HUES6 (cell line): ENCODE measurements around the gene CAST.

Experiments used
- H3K27ac ChIP-seq: 2 replicates; pipeline ENCODE4 v1.7.0; 2013; ENCODE audit warnings: low read depth, mild to moderate bottlenecking, low read length, inconsistent platforms
- H3K27me3 ChIP-seq: 2 replicates; pipeline ENCODE4 v1.6.1; 2013; ENCODE audit warnings: low read length; ENCODE audit not compliant: control insufficient read depth, insufficient read depth
- H3K36me3 ChIP-seq: 2 replicates; pipeline ENCODE4 v1.6.1; 2013; ENCODE audit warnings: low read length; ENCODE audit not compliant: control insufficient read depth, insufficient read depth
- H3K4me1 ChIP-seq: 2 replicates; pipeline ENCODE4 v1.6.1; 2013; ENCODE audit warnings: low read length; ENCODE audit not compliant: control insufficient read depth, insufficient read depth
- H3K4me3 ChIP-seq: 2 replicates; pipeline ENCODE4 v1.5.1; 2013; ENCODE audit warnings: low read depth, low read length
- H3K9ac ChIP-seq: one replicate; pipeline ENCODE4 v1.6.1; 2013; ENCODE audit warnings: mild to moderate bottlenecking, low read length
- H3K9me3 ChIP-seq: 2 replicates; pipeline ENCODE4 v1.6.1; 2013; ENCODE audit warnings: low read depth, low read length; ENCODE audit not compliant: control insufficient read depth, insufficient read depth

CAST gene

DNA sequence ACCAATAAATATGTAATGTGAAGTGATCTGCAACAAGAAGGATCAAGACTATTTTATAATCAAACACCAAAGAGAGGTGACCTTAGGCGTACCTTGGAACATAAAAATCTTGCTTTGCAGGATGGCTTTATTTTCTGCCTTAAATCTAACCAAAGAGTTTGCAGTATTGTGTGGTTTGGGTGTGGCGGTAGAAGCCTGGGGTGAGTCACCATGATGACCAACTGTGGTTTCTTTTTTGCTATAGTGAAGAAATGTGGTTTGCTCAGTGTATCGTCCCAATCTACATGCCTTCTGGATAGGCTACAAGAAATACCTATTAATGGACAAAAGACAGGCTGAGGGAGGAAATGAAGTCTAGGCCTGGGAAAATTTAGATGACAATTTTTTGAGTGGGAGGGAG is 5.1 kb upstream of the CAST start:
- H3K4me1 ChIP-seq: 0 out of 2 replicates have a peak, but pooled peaks cover 7% of the 10 kb centered on the region
- H3K27ac ChIP-seq: no peak overlapping the region
- H3K36me3 ChIP-seq: no peaks in the 10 kb centered on the region

GRCh38 chr5:96658272-96658671 is 3.9 kb upstream of the CAST start:
- H3K4me1 ChIP-seq: 0 out of 2 replicates have a peak, but pooled peaks cover 7% of the 10 kb centered on the region
- H3K27me3 ChIP-seq: peaks cover 34% of the 10 kb centered on the region
- no peak overlapping the region for H3K27ac ChIP-seq
- H3K4me3 ChIP-seq: no peak overlapping the region
- H3K36me3 ChIP-seq: no peaks in the 10 kb centered on the region
- H3K9ac ChIP-seq: no peak overlapping the region
- no peaks in the 10 kb centered on the region for H3K9me3 ChIP-seq

More for the DNA sequence above, 5.1 kb upstream of the CAST start:
- Histone ChIP-seq H3K9ac (no peak overlapping the region), H3K9me3 (no peaks in the 10 kb centered on the region), H3K4me3 (no peak overlapping the region), H3K27me3 (peaks cover 29% of the 10 kb centered on the region)

GRCh38 chr5:96659170-96659569 is 3.0 kb upstream of the CAST start:
- H3K4me1 ChIP-seq: 0 out of 2 replicates have a peak, but pooled peaks cover 7% of the 10 kb centered on the region
- no peak overlapping the region for H3K9ac ChIP-seq
- no peak overlapping the region for H3K4me3 ChIP-seq
- no peak overlapping the region for H3K27ac ChIP-seq
- peaks cover 43% of the 10 kb centered on the region for H3K27me3 ChIP-seq
- no peaks in the 10 kb centered on the region for H3K9me3 ChIP-seq
- H3K36me3 ChIP-seq: no peaks in the 10 kb centered on the region

GRCh38 chr5:96660971-96661854 is 963 bp upstream of the CAST start:
- H3K9me3 ChIP-seq: no peaks in the 10 kb centered on the region
- H3K27me3 ChIP-seq: peaks cover 56% of the 10 kb centered on the region
- 0 out of 2 replicates have a peak, but pooled peaks cover 7% of the 10 kb centered on the region for H3K4me1 ChIP-seq
- no peaks in the 10 kb centered on the region for H3K36me3 ChIP-seq
- H3K27ac ChIP-seq: no peak overlapping the region
- peak overlapping the region; percentile 87 for H3K4me3 ChIP-seq
- H3K9ac ChIP-seq: peak overlapping the region; percentile 10

GRCh38 chr5:96662725-96663518 is 746 bp downstream of the CAST start:
- Histone ChIP-seq H3K36me3 (no peaks in the 10 kb centered on the region), H3K9me3 (no peaks in the 10 kb centered on the region), H3K9ac (peak overlapping the region; percentile 38), H3K27ac (no peak overlapping the region), H3K4me3 (peak overlapping the region; percentile 87), H3K4me1 (0 out of 2 replicates have a peak, but pooled peaks cover 7% of the 10 kb centered on the region), H3K27me3 (peaks cover 56% of the 10 kb centered on the region)

GRCh38 chr5:96663608-96664007 is 1.4 kb downstream of the CAST start:
- H3K9ac ChIP-seq: no peak overlapping the region

DNA sequence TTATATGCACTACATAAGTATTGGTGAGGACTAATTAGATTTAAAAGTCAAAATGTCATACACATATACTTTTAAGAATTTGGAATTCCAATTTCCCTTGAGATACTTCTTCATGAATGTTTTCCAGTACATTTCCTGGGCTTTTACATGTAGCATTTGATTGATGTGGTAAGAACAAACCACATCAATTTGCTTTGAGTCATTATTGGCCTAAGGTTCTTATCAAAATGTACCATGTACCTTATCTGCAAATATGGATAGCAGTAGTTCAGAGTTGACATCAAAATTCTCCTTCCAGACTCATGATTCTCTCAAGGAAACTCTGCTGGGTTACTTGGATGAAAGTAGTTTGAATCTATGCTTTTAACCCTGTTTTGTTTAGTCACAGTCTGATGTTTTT is 2.5 kb downstream of the CAST start:
- Histone ChIP-seq H3K27ac (no peak overlapping the region), H3K4me3 (no peak overlapping the region), H3K4me1 (peaks cover 7% of the 10 kb centered on the region), H3K9me3 (no peaks in the 10 kb centered on the region), H3K9ac (no peak overlapping the region), H3K27me3 (peaks cover 49% of the 10 kb centered on the region), H3K36me3 (no peaks in the 10 kb centered on the region)

More at GRCh38 chr5:96663608-96664007, 1.4 kb downstream of the CAST start:
- Histone ChIP-seq H3K9me3 (no peaks in the 10 kb centered on the region), H3K27ac (no peak overlapping the region), H3K4me1 (peaks cover 7% of the 10 kb centered on the region; the same call in 1 of the 2 replicates), H3K36me3 (no peaks in the 10 kb centered on the region), H3K27me3 (peaks cover 56% of the 10 kb centered on the region), H3K4me3 (peak overlapping the region; percentile 87)

DNA sequence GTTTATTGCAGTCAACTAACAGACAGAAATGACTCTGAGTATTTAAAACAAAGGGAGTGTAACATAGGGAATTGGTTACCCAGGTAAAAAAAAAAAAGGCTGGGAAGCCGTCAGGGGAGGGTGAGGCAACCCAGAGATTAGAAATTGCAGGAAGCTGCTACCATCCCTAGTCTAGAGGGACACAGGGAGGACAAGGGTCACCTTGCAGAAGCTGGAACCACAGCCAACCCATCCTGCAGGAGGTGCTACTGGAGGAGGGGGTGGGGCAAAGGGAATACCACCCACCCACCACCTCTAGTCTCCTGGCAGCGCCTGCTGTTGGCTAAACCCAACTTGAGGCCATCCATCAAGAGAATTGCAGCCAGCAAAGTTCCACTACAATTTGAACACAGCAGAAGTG is 6.5 kb downstream of the CAST start:
- H3K4me1 ChIP-seq: no peaks in the 10 kb centered on the region; the same call in none of the 2 replicates
- peaks cover 18% of the 10 kb centered on the region for H3K27me3 ChIP-seq
- H3K9me3 ChIP-seq: no peaks in the 10 kb centered on the region
- no peaks in the 10 kb centered on the region for H3K36me3 ChIP-seq
- H3K4me3 ChIP-seq: no peak overlapping the region
- no peak overlapping the region for H3K27ac ChIP-seq
- H3K9ac ChIP-seq: no peak overlapping the region

DNA sequence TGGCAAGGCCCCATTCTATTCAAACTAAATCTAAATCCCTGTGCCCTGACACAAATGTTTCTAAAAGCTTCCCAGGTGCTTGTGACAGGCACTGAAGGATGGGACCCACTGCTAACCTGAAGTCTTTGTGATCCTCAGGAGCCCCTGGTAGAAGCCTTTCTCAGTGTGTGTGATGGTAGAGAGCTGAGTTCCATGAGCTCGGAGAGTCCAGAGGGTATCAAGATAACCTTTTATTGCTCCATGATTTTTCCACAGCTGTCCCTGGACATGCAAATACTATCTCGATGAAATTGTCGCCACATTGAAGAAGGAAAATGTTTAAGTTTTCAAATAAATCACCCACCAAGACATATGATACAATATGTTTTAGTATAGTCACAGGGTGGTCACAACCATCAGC is 7.7 kb downstream of the CAST start:
- Histone ChIP-seq H3K9me3 (no peaks in the 10 kb centered on the region), H3K36me3 (no peaks in the 10 kb centered on the region), H3K9ac (no peak overlapping the region), H3K4me3 (no peak overlapping the region), H3K4me1 (no peaks in the 10 kb centered on the region; the same call in none of the 2 replicates), H3K27me3 (peaks cover 6% of the 10 kb centered on the region), H3K27ac (no peak overlapping the region)

- no peak overlapping the region for H3K27ac ChIP-seq
- H3K36me3 ChIP-seq: no peaks in the 10 kb centered on the region
- H3K27me3 ChIP-seq: no peaks in the 10 kb centered on the region
Observed at GRCh38 chr5:96671441-96671840, 9.3 kb downstream of the CAST start.

DNA sequence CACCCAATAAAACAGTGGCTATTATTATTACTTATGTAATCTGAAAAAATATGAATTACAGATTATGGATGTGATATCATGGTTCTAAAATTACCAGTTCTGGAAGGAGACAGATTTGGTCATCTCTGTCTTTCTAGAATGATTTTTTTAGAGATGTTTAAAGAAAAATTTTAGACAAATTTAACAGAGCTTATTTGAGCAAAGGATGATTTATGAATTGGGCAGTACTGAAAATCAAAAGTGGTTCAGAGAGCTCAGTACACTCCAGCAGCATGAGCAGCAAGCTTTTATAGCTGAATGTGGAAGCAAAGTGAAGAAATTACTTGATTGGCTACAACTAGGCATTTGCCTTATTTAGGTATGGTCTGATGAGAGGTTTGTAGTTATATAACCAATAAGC is 11.0 kb downstream of the CAST start:
- Histone ChIP-seq H3K36me3 (no peaks in the 10 kb centered on the region), H3K9ac (no peak overlapping the region), H3K4me3 (no peak overlapping the region), H3K27ac (no peak overlapping the region), H3K27me3 (no peaks in the 10 kb centered on the region), H3K4me1 (no peaks in the 10 kb centered on the region; the same call in none of the 2 replicates), H3K9me3 (no peaks in the 10 kb centered on the region)

More at GRCh38 chr5:96671441-96671840, 9.3 kb downstream of the CAST start:
- Histone ChIP-seq H3K9me3 (no peaks in the 10 kb centered on the region), H3K4me3 (no peak overlapping the region), H3K4me1 (no peaks in the 10 kb centered on the region; the same call in none of the 2 replicates), H3K9ac (no peak overlapping the region)
